ENCODE results near the gene ARL8B.
"Not testable (repeated sequence)": the region's sequence is repeated elsewhere in the genome, so short reads cannot be mapped to it uniquely, and the experiment has no call there.

Gene ARL8B

DNA sequence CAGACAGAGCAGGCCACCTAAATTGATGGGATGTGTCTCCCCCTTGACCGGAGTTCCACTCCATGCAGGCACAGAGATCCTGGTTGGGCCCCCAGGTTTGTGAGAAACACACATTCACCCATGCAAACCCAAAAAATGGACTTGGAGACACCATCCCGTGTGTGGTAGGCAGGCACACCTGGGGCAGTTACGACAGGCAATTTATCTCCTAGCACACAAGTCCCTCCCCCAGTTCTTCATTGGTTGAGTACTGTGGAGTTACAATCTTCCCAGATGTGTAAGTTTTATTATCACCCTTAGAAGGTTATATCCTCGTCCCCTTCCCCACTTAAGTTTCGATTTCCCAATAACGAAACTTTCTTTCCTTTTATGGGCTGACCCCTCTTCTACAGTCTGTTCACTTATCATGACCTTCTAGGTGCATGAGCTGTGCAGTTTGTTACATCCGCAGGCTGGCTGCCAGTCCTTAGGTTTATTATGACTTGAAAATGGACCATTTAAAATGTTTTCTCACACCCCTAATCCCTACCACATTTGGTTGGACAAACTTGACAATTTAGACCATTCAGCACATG is 27.3 kb downstream of the ARL8B start:
- DNase-seq, result no peak

DNA sequence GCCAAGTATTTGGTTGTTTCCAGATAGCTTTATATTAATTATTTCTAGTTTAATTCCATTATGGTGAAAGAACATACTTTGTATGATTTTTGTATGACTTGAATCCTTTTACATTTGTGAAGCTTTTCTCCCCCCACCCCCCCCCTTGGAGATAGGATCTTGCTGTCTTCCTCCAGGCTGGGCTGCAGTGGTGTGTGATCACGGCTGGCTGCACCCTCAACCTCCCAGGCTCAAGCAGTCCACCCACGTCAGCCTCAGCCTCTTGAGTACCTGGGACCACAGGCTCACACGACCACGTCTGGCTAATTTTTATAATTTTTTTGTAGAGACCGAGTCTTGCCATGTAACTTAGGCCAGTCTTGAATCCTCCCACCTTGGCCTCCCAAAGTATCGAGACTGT is 29.5 kb downstream of the ARL8B start:
- DNase-seq, result no peak

DNA sequence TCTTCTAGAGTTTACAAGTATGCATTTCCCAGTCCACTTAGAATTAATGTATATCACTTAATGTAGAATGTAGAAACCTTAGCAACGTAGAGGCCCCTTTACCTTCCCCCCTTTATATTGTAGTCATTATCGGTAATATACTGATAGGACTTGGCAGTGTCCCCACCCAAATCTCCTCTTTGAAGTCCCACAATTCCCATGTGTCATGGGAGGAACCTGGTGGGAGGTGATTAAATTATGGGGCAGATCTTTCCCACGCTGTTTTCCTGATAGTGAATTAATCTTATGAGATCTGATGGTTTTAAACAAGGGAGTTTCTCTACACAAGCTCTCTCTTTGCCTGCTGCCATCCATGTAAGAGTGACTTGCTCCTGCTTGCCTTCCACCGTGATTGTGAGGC is 31.0 kb downstream of the ARL8B start:
- no peak for DNase-seq

DNA sequence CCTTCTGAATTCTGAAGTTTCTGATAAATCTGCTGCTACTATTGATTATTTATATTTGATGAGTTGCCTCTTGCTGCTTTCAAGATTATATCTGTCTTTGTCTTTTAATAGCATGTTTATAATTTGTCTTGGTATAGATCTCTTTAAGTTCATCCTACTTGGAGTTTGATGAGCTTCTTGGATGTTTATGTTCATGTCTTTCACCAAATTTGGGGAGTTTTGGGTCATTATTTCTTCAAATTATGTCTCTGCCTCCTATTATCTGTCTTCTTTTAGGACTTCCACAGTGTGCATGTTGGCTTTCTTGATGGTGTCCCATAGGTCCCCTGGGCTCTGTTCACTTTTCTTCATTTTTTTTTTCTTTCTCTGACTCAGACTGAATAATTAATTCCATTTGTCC is 33.1 kb downstream of the ARL8B start:
- DNase-seq, result no peak

DNA sequence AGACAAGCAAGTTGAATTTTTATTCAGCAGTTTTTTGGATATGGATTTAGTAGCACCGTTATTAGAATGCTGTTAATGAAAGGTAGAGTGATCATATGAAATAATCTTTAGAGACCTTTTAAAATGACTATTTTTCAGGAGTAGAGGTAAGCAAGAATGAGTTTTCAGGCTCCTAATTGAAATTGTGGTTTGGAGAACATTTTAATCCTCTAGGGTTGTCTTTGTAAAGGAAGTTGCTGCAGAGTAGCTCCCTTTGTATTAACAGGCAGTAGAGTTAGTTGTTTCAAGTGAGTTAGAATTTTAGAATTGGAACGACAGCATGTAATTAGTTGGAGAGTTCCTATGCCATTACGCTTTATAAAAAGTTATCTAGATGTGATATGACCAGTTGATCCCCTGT is 38.2 kb downstream of the ARL8B start:
- DNase-seq, result peak; percentile 6

DNA sequence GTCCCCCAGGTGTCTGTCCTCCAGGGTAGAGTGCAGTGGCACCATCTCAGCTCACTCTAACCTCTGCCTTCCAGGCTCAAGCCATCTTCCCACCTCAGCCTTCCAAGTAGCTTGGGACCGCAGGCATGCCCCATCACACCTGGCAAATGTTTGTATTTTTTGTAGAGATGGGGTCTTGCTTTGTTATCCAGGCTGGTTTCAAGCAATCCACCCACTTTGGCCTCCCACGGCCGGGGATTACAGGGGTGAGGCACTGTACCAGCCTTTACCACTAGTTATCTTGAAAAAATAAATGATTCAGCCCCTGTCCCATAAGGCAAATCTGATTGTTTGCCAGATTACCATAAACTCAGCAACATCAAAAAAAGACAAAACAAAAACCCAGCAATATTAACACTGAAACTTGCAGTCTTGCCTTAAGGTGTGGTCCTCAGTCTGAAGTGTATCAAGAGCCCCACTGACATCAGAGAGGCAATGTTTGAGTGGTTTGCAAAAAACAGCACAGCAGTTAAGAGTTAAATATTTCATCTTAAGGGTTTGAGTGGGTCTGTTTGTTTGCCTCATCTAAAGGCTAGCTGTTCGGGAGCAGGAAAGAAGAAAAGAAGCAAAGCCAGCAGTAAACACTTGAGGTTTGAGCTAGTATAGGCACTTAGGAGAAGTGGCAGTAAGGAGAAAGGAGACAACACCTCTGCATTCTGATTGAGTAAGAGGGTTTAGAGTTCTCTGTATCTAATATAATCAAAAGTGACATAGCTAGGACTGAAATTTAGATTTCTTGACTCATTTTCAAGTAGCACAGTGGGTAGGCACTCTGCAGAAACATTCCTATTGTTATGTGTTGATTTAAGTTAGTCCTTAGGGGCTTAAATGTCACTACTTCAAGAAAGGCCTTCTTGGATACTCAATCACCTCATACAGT is 39.1 kb downstream of the ARL8B start:
- peak; percentile 8 for DNase-seq

DNA sequence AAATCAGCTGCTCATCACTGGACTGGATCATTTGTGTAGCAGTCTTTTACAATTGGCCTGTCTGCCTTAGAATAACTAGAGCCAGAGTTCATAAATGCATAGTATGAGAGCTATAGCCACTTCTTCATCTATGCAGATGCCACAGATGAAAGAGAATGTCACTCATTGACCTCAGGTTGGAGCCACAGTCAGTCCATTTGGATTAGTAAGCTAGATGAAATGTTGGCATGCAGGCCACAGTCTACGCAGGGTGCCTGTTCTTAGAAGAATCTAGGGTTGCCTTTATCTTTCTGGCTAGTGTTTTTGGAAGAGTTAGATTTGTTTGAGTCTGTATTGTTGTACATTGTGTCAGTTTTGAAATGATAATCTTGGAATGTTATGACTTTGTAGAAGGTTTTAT is 40.0 kb downstream of the ARL8B start:
- DNase-seq, result peak; percentile 15

DNA sequence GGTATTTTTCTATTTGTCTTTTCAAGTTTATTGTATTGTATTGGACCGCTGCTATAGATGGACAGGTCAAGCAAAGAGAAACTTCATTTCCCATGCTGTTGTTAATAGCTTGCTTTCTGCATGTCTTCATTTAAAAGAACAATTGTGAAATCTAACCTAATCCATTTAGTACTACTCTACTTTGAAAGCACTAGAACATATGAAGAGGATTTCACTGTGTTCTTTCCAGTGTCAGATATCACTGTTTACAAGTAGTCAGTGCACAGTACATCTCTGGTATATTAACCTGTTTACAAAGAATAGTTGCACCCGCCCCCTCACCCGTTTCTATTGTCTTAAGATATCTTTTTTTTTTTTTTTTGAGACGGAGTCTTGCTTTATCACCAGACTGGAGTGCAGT is 43.6 kb downstream of the ARL8B start:
- no peak for DNase-seq

DNA sequence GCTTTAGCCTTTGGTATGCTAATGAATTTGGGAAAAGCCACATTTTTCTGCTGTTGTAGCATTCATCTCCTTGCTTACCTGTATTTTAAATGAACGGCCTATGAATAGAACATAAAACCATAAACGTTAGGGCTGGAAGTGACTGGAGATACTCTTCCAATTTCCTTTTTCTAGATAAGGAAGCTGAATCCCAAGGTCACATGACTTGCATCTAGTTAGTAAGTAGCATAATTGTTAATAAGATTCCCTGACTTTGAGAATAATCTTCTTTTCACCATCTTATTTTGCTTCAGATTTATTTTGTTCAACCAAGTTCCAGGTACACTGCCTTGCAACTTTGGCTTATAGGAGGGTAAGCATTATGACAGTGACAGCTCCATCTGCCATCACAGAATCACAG is 44.8 kb downstream of the ARL8B start:
- DNase-seq, result no peak

DNA sequence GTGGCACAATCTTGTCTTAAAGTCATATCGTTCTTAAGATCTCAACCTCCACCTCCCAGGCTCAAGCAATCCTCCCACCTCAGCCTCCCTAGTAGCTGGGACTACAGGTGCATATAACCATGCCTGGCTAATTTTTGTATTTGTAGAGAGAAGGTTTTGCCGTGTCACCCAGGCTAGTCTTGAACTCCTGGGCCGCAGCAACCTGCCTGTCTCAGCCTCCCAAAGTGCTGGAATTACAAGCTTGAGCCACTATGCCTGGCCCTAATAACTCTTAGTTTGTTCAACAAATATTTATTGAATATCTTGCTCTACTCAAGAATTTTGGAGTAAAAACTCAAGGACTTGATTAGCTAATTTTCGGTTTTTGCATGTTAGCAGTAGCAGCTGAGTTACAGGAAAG is 46.0 kb downstream of the ARL8B start:
- no peak for DNase-seq

DNA sequence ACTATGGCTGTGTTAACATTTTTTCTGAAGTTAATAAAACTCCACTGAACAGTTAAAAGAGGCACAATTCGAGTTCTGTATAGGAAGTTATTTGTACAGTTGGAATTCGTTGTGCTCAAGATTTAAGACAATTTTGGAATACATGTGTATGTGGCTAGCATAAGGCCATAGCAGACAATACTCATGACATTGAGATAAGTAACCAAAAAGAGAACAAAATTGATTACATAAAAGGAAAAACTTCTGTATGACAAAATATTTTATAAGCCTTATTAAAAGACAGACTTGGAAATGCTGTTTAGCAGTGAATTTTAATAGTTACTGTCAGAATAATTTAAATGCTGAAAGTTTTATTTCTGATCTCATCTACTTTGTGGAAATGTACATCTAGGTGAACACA is 47.7 kb downstream of the ARL8B start:
- no peak for DNase-seq

DNA sequence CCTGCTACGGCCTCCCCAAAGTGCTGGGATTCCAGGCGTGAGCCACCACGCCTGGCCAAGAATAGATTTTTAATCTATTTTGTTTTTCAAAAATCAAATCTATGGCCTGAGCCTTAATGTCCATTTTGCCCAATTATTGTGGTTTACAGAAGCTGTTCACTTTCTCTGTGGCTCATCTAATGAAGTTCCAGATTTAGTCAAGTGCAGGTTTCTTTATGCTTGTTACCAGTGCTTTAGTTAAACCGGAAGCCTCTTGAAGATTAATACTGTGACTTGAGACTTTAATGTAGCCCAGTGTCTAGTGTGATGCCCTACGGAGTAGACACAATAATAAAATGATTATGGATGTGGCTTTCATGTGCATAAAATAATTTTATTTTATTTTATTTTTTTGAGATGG is 48.9 kb downstream of the ARL8B start:
- no peak for DNase-seq

DNA sequence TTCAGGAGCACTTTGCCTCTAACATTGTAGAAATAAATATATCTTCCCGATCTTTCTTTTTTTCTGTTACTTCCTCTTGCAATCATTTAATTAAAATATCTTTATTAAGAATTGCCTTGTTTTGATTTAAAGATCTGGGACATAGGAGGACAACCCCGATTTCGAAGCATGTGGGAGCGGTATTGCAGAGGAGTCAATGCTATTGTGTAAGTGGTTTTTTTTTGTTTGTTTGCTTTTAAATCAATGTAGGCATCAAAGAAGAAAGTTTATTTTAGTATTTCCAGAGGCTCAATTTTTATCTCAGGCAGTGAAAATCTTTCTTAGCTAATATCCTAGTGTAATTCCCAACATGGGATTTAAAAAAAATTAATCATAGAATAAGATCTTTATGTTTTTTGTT is 49.9 kb downstream of the ARL8B start:
- no peak for DNase-seq

DNA sequence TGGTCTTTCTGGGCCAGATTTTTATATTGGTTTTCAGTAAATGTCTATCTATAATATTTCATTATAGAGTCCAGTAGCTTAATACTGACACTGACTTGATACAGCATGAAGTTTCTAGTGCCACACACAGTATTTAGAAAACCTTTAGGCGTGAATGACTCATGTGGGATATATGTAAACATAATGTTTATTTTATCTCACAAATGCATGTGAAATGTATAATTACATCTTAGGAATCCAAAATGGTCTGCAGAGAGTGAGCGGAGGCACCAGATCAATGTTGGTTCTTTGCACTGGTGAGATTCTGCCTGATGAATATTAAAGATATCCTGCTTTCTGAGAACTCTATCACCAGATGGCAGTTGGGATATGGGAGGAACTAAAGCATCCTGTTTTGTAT is 56.9 kb downstream of the ARL8B start:
- not testable (repeated sequence) for DNase-seq

DNA sequence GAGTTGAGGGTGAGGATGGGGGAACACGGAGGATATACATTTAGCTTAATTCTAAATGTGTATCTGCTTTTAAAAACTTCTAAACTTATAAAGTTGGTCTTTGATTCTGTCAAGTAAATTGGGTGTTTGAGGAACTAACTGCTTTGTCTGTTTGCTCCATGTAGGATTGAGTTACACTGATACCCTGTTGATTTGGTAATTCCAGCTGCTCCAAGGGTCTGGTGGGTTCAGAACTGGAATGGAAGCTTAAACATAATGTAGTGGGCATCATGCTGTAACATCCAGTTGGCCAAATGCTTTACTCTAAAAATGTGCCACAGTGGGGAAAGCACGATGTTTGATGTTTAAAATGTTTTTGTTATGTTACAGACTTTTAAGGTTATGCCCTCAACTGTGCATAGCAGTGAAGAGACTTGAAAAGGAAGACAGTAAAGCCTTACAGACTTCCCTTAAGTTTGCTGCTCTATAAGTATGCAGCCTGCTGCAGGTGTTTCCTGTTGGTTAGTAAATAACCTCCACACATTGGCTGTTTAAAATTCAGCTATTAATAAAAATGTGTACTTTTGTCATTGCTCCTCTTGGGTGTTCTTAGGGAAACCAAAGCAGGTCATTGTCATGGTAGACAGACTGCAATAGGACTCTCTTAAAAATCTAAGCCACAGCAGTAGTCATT is 59.5 kb downstream of the ARL8B start:
- no peak for DNase-seq

DNA sequence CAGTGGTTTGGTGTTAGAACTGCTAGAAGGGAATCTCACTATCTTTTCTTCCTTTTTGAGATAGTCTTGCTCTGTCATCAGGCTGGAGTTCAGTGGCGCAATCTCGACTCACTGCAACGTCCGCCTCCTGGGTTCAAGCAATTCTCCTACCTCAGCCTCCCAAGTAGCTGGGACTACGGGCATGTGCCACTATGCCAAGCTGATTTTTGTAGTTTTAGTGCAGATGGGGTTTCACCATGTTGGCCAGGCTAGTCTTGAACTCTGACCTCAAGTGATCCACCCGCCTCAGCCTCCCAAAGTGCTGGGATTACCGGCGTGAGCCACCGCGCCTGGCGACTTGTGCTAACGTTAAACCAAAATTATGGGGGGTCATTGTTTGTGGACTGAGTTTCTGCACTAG is 61.6 kb downstream of the ARL8B start:
- DNase-seq, result not testable (repeated sequence)

DNA sequence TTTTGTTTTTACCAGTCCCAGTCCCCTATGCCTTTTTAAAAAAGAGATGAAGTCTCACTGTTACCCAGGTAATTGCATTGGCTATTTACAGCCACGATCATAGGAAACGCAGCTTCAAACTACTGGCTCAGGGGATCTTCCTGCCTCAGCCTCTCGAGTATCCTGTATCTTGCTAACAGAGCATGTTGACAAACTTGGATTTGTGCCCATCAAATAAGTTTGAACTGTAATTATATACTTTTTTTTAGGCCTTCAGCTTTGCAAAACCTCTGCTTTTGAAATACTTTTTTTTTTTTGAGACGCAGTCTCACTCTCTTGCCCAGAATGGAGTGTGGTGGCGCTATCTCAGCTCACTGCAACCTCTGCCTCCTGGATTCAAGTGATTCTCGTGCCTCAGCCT is 62.4 kb downstream of the ARL8B start:
- no peak for DNase-seq

DNA sequence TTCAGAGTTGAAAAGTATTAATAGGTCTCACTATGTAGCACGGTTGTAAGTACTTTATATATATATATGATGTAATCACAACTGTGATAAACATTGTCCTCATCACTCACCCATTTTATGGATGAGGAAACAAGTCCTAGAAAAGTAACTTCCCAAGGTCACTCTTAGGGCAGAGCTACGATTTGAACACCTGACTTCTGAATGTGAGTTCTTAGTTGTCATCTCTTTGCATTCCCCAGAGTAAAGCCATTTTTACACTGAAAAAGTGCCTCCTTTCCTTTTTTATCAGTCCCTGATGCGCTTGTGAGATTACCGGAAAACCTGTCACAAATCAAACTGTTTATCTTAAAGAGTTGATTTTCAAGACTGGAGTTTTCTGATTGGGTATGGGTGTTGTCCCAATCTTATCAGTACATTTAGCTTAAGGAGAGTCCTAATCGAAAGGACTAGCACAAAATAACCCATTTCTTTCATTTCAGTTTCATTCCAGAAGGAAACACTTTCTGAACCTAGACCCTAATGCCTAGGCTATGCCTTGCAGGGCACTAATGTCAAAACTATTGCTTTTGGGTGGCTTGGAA is 63.1 kb downstream of the ARL8B start:
- no peak for DNase-seq

DNA sequence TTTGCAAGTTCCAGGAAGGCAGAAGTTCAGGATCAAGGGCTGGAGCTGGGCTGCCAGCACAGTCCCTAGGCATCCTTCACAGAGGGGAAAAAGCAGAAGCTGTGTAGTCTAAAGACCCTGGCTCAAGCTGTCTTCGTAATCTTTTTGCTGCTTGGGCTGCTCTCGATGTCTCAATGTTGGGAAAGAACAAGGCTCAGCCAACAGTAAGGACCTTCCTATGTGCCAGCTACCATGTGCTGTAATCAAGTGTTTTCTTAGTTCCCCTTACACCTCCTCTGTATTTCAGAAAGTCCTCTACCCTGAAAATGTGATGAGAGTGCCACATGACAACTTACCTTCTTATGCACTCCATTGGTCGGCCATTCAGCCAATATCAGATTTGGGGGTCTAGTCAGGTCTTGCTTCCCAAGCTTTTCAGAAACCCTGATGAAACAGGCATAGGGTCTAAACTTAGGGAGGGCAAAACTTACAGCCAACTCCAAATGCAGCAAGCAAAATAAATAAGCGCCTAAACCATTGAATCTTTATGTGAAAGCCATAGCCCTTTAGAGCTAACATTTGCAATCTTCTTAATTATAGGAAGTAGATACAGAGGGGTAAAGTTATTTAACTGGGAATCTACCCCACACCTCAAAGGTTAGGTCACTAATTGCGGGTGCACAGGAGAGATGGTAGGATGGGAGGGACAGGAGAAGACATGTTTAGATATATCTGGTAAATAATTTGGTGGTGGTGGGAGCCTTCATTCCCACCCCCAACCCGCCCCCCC is 64.2 kb downstream of the ARL8B start:
- DNase-seq, result peak; percentile 20

DNA sequence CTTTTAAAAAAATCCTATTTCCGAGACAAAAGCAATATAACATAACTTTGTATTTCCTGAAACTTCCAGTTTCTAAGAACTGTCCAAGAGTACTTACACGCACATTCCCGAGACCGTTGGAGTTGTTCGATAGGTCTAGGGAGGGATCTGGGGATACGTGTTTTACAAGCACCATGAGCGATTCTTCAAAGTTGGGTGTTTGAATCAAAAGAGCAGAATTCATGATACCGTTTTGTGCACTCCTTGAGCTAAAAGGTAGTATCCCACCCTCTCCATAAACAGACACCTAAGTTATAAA is 64.7 kb downstream of the ARL8B start:
- DNase-seq, result no peak

DNA sequence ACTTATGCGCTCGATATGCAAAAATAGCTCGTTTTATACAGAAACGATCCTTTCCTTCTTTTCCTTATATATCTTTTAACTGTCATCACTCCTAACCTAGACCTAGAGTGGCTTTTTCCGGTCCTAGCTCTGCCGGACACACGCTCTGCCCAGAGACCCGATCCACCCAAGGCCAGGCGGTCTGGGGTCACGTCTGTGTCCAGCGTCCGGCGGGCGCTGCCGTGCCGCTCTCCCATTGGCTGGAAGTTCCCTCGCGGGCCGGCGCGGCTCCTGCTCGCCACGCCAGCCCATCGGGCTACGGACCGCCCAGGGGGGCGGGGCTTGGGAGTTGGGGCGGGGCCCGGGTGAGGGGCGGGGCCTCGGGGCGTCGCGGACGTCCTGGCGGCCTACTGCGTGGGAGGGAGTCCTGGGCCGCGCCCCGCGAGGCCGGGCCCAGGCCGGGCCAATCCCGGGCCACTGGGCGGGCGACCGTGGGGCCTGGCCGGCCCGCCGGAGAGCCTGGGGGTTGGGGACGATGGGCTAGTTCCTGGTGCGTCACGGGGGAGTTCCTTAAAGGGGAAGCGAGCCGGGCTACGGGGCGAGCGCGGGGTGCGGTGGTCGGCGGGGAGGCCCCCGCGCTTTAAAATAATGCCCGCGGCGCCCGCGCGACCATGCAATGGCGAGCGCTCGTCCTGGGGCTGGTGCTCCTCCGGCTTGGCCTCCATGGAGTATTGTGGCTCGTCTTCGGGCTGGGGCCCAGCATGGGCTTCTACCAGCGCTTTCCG is 65.2 kb downstream of the ARL8B start, which contains the start of gene EDEM1:
Gene EDEM1 (plus strand): TSS at position 552 of the 764 bp plus-strand sequence. CDS start 99 bp downstream, at position 651.
- peak; percentile 97 for DNase-seq

DNA sequence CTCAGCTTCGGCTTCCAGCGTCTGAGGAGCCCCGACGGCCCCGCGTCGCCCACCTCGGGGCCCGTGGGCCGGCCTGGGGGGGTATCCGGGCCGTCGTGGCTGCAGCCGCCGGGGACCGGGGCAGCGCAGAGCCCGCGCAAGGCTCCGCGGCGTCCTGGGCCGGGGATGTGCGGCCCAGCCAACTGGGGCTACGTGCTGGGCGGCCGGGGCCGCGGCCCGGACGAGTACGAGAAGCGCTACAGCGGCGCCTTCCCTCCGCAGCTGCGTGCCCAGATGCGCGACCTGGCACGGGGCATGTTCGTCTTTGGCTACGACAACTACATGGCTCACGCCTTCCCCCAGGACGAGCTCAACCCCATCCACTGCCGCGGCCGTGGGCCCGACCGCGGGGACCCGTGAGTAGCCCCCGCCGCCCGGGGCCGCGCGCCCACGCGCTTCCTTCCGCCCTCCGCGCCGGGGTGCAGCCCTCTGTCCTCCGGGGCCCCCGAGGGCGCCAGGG is 65.9 kb downstream of the ARL8B start:
- DNase-seq, result no peak

All from eye (tissue), 1 donor.